ENCODE data around the gene DTD2. TPM values are rescaled to one million over a fixed set of nuclear protein-coding genes. Genes with fewer than 3 reads are reported as not detected.

DTD2 gene
- total and polyA plus RNA-seq, 9 of the 15 experiments (the other 6 are each of a cell fraction or from before 2014, with no cell fraction given), result 3.8 to 24.1 (median 15.2) TPM

DNA sequence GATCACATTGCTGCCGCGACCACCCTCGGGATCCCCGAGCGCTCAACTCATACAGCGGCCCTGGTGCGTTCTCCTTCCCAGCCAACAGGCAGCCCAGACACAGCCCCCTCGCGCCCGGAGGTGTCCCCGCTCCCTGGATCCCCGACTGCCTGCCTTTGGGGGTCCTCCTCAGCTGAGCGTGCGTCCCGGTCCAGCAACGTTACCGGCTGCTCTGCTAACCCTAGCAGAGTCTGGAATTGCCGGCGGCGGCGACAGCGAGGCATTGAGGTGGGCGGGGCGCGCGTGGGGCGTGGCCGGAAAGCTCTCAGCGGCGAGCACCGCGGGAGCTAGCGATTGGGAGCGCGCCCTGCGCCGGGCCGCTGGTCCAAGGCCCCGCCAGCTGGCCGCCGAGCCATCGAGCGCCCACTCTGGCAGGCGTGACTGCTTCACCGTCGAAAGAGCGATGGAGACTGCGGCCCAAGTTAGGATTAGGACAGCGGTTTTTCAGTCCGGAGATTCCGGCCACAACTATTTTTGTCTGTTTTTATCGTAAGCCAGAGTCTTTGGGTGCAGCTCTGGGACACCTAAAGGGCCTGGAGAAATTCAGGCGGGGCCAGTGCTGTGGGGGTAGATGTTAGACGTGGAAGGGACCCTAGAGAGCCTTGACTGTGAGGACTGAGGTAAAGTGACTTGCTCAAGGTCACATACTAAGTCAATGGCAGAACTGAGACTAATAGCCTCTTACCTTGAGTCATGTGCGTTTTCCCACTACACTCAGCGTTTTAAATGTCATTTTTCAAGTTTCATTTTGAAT is 36.8 kb downstream of the DTD2 start, which contains the start of gene HEATR5A (continued):
- TF ChIP-seq JUN (IDR thresholded peaks at IDR 0.05; ENCODE audit: borderline replicate concordance, low read depth, low read length) (0 out of 2 replicates have a peak, but pooled peaks have one; percentile 35), JUN (CRISPR knock-in tag; IDR thresholded peaks at IDR 0.05; ENCODE audit: borderline replicate concordance) (no peak), MEF2D (tag; conservative IDR thresholded peaks at IDR 0.05; ENCODE audit: low read depth) (peak; percentile 47), ESRRA (IDR thresholded peaks at IDR 0.05; ENCODE audit: borderline replicate concordance, low read depth) (peak; percentile 97), HOXB6 (CRISPR knock-in tag; IDR thresholded peaks at IDR 0.05; ENCODE audit: borderline replicate concordance) (no peak), ZNF23 (CRISPR knock-in tag; IDR thresholded peaks at IDR 0.05) (no peak), ETV5 (CRISPR knock-in tag; IDR thresholded peaks at IDR 0.05; ENCODE audit: low read depth) (peak; percentile 51; the same call in 1 of the 2 replicates), ZSCAN32 (CRISPR knock-in tag; IDR thresholded peaks at IDR 0.05) (no peak), ZFX (CRISPR knock-in tag; IDR thresholded peaks at IDR 0.05) (peak; percentile 81), KLF13 (tag; IDR thresholded peaks at IDR 0.05; ENCODE audit: borderline replicate concordance, low read depth) (peak; percentile 96), PML (IDR thresholded peaks at IDR 0.05; ENCODE audit: low read length) (peak; percentile 48), ZNF140 (CRISPR knock-in tag; IDR thresholded peaks at IDR 0.05) (no peak), RB1 (IDR thresholded peaks at IDR 0.05; ENCODE audit: low read depth) (peak; percentile 91), TEAD4 (IDR thresholded peaks at IDR 0.05; ENCODE audit: low read length) (peak; percentile 55; the same call in 1 of the 2 replicates), TEAD4 (CRISPR knock-in tag; IDR thresholded peaks at IDR 0.05; ENCODE audit: borderline replicate concordance) (no peak), CBX2 (IDR thresholded peaks at IDR 0.05; ENCODE audit: insufficient read depth, low read length, poor library complexity, severe bottlenecking) (no peak), ELF1 (tag; IDR thresholded peaks at IDR 0.05) (0 out of 2 replicates have a peak, but pooled peaks have one; percentile 13), GABPA (tag; conservative IDR thresholded peaks at IDR 0.05; ENCODE audit: low read depth) (0 out of 2 replicates have a peak, but pooled peaks have one; percentile 35), SMAD2 (IDR thresholded peaks at IDR 0.05; ENCODE audit: low read depth, low read length) (no peak), SAFB (IDR thresholded peaks at IDR 0.05; ENCODE audit: borderline replicate concordance, low read depth, low read length) (no peak), FOXA1 (IDR thresholded peaks at IDR 0.05; ENCODE audit: borderline replicate concordance) (no peak), POLR2AphosphoS5 (IDR thresholded peaks at IDR 0.05; ENCODE audit: control insufficient read depth, insufficient read depth, low read depth, low read length) (peak; percentile 79), KDM5B (IDR thresholded peaks at IDR 0.05; ENCODE audit: insufficient replicate concordance, low read depth, low read length) (peak; percentile 99), NCOA1 (IDR thresholded peaks at IDR 0.05; ENCODE audit: low read depth) (no peak)
- TF ChIP-seq, protein P1, sequence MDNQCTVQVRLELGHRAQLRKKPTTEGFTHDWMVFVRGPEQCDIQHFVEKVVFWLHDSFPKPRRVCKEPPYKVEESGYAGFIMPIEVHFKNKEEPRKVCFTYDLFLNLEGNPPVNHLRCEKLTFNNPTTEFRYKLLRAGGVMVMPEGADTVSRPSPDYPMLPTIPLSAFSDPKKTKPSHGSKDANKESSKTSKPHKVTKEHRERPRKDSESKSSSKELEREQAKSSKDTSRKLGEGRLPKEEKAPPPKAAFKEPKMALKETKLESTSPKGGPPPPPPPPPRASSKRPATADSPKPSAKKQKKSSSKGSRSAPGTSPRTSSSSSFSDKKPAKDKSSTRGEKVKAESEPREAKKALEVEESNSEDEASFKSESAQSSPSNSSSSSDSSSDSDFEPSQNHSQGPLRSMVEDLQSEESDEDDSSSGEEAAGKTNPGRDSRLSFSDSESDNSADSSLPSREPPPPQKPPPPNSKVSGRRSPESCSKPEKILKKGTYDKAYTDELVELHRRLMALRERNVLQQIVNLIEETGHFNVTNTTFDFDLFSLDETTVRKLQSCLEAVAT (IDR thresholded peaks at IDR 0.05), result peak in 1 of 2 experiments; percentile 100; a peak in 2 of 4 replicates
- TF ChIP-seq, protein P2, sequence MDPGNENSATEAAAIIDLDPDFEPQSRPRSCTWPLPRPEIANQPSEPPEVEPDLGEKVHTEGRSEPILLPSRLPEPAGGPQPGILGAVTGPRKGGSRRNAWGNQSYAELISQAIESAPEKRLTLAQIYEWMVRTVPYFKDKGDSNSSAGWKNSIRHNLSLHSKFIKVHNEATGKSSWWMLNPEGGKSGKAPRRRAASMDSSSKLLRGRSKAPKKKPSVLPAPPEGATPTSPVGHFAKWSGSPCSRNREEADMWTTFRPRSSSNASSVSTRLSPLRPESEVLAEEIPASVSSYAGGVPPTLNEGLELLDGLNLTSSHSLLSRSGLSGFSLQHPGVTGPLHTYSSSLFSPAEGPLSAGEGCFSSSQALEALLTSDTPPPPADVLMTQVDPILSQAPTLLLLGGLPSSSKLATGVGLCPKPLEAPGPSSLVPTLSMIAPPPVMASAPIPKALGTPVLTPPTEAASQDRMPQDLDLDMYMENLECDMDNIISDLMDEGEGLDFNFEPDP (CRISPR knock-in tag; IDR thresholded peaks at IDR 0.05), result no peak
